ENCODE data around the gene INPP5D. TPM values are rescaled to one million over a fixed set of nuclear protein-coding genes. Genes with fewer than 3 reads are reported as not detected.

Gene INPP5D
- polyA plus RNA-seq, 2 of the 4 experiments (the other 2 are of a cell fraction), result 0.26 to 0.53 TPM

DNA sequence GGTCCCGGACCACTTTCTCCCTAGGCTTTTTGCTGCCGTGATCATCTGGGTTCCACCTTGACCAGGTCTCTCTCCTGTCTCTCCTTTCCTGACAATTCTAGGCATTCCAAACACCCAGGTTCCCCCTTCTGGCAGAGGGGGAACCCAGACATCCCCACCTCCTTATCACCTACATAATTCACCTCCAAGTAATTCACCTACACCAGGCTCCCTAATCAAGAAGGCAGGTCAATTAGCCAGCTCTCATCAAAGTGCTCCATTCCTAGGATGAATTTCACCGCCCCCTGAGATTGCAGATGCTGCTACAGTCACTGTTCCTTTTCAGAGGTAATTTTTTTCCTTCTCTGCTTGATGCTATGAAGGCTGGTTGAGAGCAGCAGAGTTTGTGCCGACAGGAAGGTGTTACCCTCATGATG, 149.0 kb downstream of the INPP5D start (continued):
- TF ChIP-seq, protein P1, sequence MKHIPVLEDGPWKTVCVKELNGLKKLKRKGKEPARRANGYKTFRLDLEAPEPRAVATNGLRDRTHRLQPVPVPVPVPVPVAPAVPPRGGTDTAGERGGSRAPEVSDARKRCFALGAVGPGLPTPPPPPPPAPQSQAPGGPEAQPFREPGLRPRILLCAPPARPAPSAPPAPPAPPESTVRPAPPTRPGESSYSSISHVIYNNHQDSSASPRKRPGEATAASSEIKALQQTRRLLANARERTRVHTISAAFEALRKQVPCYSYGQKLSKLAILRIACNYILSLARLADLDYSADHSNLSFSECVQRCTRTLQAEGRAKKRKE (CRISPR knock-in tag; IDR thresholded peaks at IDR 0.05; ENCODE audit: low read depth), result no peak

DNA sequence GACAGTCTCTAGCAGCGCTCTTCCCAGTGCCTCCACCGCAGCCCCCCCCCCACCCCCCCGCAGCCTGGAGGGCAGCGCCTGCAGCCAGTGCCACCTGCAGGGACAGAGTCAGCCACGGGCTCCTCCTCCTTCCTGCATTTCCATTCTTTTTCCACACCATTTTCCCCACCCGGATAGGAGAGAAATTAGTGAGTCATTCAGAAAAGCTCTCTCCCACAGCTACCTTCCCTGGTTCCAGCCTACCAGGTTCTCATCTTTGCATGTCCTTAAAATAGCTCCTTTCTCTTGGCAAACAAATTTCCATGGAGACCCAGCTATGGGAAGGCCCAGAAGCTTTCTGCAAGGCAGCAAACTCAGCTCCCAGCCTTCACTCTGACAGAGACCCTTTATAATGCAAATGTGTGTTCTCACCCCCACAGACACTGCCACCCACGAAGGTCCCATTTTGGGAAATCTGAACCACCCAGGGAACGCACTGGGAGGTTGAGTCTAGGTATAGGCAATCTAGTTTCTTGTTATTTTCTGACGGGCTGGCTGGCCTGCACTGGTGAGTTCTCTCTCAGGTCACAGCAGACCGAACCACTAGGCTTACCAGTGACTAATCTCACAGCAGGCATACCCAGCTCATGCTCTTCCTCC, 149.5 kb downstream of the INPP5D start:
- no peak for FAIRE-seq
- WGBS (ENCODE audit: missing lambda C conversion rate), result 41% methylated on average over 8 of the region's 10 CpGs

DNA sequence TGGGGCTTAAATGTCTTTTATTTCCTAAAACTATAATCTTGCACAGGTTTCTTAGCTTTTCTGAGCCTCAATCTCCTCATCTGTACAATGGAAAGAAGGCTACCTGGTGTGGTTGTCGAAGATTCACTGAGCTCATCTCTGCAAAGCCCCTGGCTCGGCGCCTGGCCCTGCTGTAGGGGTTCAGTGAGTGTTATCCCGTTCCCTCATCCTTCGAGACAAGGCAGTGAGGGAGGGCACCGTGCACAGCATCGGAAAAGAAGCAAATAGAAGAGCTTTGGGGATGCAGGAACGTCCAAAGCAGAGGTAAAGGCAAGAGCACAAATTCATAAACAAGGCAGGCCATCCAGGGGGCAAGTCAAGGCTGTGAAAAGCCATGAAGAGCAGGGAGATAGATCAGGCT, 150.1 kb downstream of the INPP5D start:
- ATAC-seq, result no peak
- Histone ChIP-seq H3K4me1 (peaks cover 19% of the 10 kb centered on the region), H3K9me3 (no peaks in the 10 kb centered on the region), H3K4me2 (no peak overlapping the region), H3K27ac (no peak overlapping the region), H3K4me3 (no peak overlapping the region)
- no peak for FAIRE-seq
- 88% methylated on average over 8 of the region's 8 CpGs for WGBS (ENCODE audit: missing lambda C conversion rate)
- no peak for DNase-seq (ENCODE audit: low read depth in 1 of 2, low spot score in 1 of 2)
- CTCF ChIA-PET, result interaction anchor here (1.1 to 2.3 kb wide), 4 partner anchors 8 to 14 kb away, joined by 3 to 8 read pairs (median 4); no protein-coding TSS in a partner anchor
- TF ChIP-seq HEYL (CRISPR knock-in tag; IDR thresholded peaks at IDR 0.05), result no peak
- TF ChIP-seq KDM5A (IDR thresholded peaks at IDR 0.05), result no peak
- TF ChIP-seq CEBPB (IDR thresholded peaks at IDR 0.05), result no peak
- POLR2A ChIA-PET, result no interaction called here

More for the DNA sequence above, 149.5 kb downstream of the INPP5D start:
- Histone ChIP-seq H3K9me3 (no peaks in the 10 kb centered on the region), H3K4me2 (peak overlapping the region; percentile 43), H3K4me3 (no peak overlapping the region), H3K4me1 (peaks cover 19% of the 10 kb centered on the region), H3K27ac (peak overlapping the region; percentile 16 to 47; a peak in 2 of 6 replicates)
- ATAC-seq (peak; percentile 60 to 68), DNase-seq (ENCODE audit: low read depth in 1 of 2, low spot score in 1 of 2) (peak; percentile 28 to 34)
- ChIA-PET POLR2A (interaction anchor here (0.6 kb wide), 1 partner anchor 35 kb away, joined by 3 read pairs; no protein-coding TSS in a partner anchor), CTCF (interaction anchor here (0.6 to 2.3 kb wide), 5 partner anchors 9 to 24 kb away, joined by 3 to 8 read pairs (median 3); no protein-coding TSS in a partner anchor)
- TF ChIP-seq, protein P2, sequence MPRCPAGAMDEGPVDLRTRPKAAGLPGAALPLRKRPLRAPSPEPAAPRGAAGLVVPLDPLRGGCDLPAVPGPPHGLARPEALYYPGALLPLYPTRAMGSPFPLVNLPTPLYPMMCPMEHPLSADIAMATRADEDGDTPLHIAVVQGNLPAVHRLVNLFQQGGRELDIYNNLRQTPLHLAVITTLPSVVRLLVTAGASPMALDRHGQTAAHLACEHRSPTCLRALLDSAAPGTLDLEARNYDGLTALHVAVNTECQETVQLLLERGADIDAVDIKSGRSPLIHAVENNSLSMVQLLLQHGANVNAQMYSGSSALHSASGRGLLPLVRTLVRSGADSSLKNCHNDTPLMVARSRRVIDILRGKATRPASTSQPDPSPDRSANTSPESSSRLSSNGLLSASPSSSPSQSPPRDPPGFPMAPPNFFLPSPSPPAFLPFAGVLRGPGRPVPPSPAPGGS (IDR thresholded peaks at IDR 0.05), result no peak
- no peak for TF ChIP-seq MAFK (IDR thresholded peaks at IDR 0.05; ENCODE audit: partially characterized antibody)
- TF ChIP-seq, protein P3, sequence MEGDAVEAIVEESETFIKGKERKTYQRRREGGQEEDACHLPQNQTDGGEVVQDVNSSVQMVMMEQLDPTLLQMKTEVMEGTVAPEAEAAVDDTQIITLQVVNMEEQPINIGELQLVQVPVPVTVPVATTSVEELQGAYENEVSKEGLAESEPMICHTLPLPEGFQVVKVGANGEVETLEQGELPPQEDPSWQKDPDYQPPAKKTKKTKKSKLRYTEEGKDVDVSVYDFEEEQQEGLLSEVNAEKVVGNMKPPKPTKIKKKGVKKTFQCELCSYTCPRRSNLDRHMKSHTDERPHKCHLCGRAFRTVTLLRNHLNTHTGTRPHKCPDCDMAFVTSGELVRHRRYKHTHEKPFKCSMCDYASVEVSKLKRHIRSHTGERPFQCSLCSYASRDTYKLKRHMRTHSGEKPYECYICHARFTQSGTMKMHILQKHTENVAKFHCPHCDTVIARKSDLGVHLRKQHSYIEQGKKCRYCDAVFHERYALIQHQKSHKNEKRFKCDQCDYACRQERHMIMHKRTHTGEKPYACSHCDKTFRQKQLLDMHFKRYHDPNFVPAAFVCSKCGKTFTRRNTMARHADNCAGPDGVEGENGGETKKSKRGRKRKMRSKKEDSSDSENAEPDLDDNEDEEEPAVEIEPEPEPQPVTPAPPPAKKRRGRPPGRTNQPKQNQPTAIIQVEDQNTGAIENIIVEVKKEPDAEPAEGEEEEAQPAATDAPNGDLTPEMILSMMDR (IDR thresholded peaks at IDR 0.05), result no peak

DNA sequence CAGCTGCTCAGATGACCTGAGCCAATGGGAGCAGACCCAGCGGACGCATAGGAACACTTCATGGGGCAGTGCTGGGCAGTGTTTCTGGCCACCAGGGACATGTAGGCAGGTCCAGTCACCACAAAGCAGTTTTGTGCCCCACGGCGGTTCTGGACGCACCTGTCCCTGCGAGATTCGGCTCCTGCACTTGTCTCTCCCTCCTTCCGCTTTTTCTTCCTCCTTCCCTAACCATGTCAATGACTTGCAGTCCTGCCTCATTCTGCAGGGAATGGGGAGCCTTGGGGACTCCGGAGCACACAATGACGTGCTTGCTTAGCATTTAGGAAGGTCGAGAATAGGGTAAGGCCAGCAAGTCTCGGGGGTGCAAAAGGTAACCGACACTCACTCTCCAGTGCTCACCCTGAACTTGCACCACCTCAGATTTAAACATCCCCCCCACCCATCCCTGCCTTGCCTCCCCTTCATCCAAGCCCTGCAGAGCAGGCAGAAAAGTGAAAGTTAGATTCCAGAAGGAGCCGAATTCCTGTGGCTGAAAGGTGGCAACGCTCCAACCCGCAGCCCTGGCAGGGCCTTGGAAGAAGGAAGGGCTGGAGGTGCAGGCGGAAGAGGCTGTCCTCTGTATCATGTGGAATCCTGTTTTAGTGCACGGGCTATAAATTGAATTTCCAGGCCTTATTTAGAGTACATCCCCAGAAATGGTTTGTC, 150.9 kb downstream of the INPP5D start:
- H3K4me2 ChIP-seq, result 0 out of 3 replicates have a peak overlapping the region, but pooled peaks have one; percentile 5
- CTCF ChIA-PET, result interaction anchor here (1.1 to 1.4 kb wide), 2 partner anchors 10 to 231 kb away, joined by 3 to 4 read pairs; no protein-coding TSS in a partner anchor

DNA sequence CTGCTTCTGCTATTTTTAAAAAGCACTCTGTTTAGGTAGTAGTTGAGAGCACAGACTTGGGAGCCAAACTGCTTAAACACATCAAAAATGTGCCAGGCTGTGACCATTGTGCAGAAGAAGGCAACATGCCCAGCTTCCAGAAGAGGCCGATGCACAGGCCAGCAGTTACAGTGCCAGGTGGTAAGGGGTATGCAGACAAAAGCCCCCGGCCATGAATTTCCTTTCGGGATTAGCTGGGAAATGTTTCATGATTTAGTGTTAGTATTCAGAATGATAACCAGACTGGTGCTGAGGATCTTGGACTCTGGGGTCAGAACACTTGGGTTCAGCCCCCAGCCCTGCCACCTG, 151.4 kb downstream of the INPP5D start:
- Histone ChIP-seq H3K9me3 (no peaks in the 10 kb centered on the region), H3K4me1 (peaks cover 19% of the 10 kb centered on the region), H3K27ac (peak overlapping the region in 1 of 2 experiments; percentile 20; a peak in 1 of 6 replicates), H3K4me3 (no peak overlapping the region), H3K4me2 (no peak overlapping the region)
- ATAC-seq (no peak), FAIRE-seq (no peak), DNase-seq (ENCODE audit: low read depth in 1 of 2, low spot score in 1 of 2) (no peak)
- WGBS (ENCODE audit: missing lambda C conversion rate), result 85% methylated on average over 3 of the region's 3 CpGs
- no peak for TF ChIP-seq NFE2L2 (conservative IDR thresholded peaks at IDR 0.05; ENCODE audit: low read length)
- TF ChIP-seq CEBPB (IDR thresholded peaks at IDR 0.05), result no peak
- TF ChIP-seq NR3C1 (IDR thresholded peaks at IDR 0.05), result no peak
- TF ChIP-seq FOXS1 (CRISPR knock-in tag; IDR thresholded peaks at IDR 0.05), result no peak
- no peak for TF ChIP-seq TP53 (CRISPR knock-in tag; IDR thresholded peaks at IDR 0.05)
- ChIA-PET POLR2A (no interaction called here), CTCF (interaction anchor here (1.1 kb wide), 1 partner anchor 231 kb away, joined by 3 read pairs; no protein-coding TSS in a partner anchor)

More for the DNA sequence above, 150.9 kb downstream of the INPP5D start:
- ATAC-seq, result peak in 1 of 2 experiments; percentile 36; a peak in 3 of 6 replicates
- no peak for DNase-seq (ENCODE audit: low read depth in 1 of 2, low spot score in 1 of 2)
- FAIRE-seq, result no peak
- TF ChIP-seq HOXA7 (CRISPR knock-in tag; IDR thresholded peaks at IDR 0.05) (no peak), JUNB (IDR thresholded peaks at IDR 0.05) (no peak), RFX5 (IDR thresholded peaks at IDR 0.05) (no peak), FOSB (CRISPR knock-in tag; IDR thresholded peaks at IDR 0.05) (no peak), ZC3H11A (IDR thresholded peaks at IDR 0.05) (no peak), FOXS1 (CRISPR knock-in tag; IDR thresholded peaks at IDR 0.05) (no peak), RARB (CRISPR knock-in tag; IDR thresholded peaks at IDR 0.05) (no peak)
- Histone ChIP-seq H3K27ac (peak overlapping the region in 1 of 2 experiments; percentile 20; a peak in 1 of 6 replicates), H3K4me1 (peaks cover 19% of the 10 kb centered on the region), H3K4me3 (no peak overlapping the region), H3K9me3 (no peaks in the 10 kb centered on the region)
- 75% methylated on average over 18 of the region's 18 CpGs for whole genome bisulfite sequencing (ENCODE audit: missing lambda C conversion rate)
- POLR2A ChIA-PET, result no interaction called here

All from A549 (cell line).